Right renal pelvis (tissue), 4 donors: ENCODE measurements around the gene CYGB. TPM values are rescaled to one million over a fixed set of nuclear protein-coding genes. Genes with fewer than 3 reads are reported as not detected.

Experiments used
- DNase-seq, 4 donors: peaks; one replicate each; pipeline ENCODE4 v3.0.0-alpha.2; 2013; ENCODE audit warnings: low read depth in 4 of 4, low spot score in 3 of 4, missing footprints in 1 of 4
- polyA plus RNA-seq, 4 donors: library from polyadenylated mRNA; unstranded; fragments of 120-200 nt; gene quantifications; one replicate each; pipeline ENCODE4 v1.2.1, GENCODE V29; 2013; ENCODE audit not compliant: insufficient read length in 4 of 4

The CYGB gene
- 10 to 100 TPM; 15.1 to 17.4 (median 15.4) TPM for polyA plus RNA-seq

GRCh38 chr17:76537578-76538280 is at the start of gene CYGB:
CYGB (minus strand) TSS chr17:76537709; CDS start chr17:76537542, 167 bp downstream.
- DNase-seq, result no peak

- DNase-seq, result no peak
These were observed 49.4 kb upstream of the CYGB start for GRCh38 chr17:76586741-76587487.

GRCh38 chr17:76585649-76586593 is 48.4 kb upstream of the CYGB start, which contains the start of gene ST6GALNAC2:
ST6GALNAC2 (minus strand) TSS chr17:76585860; CDS start chr17:76585808, 52 bp downstream.
- no peak for DNase-seq

DNA sequence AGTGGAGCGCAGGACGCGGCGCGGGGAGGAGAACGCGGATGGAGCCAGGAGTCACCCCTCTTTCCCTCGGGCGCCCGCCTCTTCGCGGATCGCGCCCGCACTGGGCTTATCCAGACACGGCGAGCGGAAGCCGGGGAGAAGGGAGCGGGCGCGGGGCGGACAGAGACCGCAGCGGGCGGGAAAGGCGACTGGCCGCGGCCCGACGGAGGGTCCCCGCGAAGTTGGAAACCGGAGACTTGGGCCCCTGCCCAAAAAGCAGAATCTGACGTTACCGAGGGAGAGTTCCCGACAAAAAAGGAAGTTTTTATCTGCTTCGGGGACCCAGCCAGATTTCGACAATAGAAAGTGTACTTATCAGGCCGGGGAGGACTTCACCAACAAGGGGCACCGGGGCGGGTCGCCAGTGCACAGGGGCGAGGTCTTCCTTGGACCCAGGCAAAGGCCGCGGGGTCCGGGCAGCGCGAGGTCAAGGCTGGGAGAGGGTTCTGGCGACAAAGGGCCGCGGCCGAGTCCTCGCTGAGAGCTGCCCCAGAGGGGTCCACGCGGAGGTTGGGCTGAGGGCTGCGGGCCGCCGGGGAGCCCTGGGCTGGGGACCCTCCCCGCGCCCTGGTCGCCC is 47.6 kb upstream of the CYGB start:
- DNase-seq, result no peak

GRCh38 chr17:76584427-76585032 is 47.0 kb upstream of the CYGB start:
- no peak for DNase-seq

GRCh38 chr17:76582660-76583059 is 45.2 kb upstream of the CYGB start:
- DNase-seq, result no peak

- DNase-seq, result no peak
These were observed 44.0 kb upstream of the CYGB start for GRCh38 chr17:76581515-76581914.

DNA sequence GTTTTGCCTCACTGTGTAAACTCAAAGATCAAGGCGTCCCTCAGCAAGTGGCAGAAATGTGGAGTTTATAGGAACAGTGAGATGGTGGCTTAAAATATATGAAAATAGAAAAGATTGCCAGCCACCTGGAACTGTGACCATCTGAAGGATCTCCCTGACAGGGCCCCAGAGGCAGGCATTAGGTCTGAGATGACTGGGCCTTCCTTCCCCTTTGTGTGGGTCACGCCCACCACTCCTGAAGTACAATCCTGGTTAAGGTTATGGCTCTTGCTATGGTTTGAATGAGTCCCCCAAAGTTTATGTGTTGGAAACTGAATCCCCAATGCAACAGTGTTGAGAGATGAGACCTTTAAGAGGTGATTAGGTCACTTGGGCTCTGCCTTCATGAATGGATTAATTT is 41.8 kb upstream of the CYGB start:
- no peak for DNase-seq

- no peak for DNase-seq
These were observed 40.9 kb upstream of the CYGB start for GRCh38 chr17:76578376-76578775.

DNA sequence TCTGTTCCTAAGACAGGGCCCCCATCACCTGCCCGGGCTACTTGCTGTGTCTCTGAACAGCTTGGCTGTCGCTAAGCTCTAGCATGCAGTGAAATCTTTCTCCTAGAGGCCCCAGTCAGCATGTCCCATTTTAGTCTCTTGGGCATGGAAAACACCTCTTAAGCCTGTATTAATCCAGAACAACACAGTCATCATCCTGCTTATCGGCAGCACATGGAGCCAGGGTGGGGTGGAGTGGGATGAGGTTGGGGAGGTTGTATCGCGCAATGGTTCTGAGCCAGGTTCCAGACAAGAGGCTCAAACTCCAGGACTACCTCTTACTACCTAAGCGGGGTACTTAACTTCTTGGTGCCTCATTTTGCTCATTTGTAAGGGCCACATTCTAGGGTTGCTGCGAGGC is 40.4 kb upstream of the CYGB start:
- DNase-seq, result no peak

DNA sequence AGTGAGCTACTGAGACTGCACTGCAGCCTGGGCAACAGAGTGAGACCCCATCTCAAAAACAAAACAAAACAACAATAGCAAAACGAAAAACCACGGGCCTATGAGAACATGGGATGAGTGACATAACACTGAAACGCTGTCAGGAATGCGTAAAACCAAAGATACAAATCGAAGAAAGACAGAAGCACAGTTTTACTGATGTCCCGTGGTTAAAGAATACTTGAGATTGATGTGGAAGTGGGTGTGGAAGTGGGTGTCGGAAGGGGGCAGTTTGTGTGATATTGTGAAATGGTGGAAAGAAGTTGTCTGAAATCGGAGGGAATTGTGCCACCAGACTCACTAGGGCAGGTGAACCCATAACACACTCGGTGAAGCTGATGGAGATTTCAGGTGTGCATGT is 38.7 kb upstream of the CYGB start:
- DNase-seq, result no peak

DNA sequence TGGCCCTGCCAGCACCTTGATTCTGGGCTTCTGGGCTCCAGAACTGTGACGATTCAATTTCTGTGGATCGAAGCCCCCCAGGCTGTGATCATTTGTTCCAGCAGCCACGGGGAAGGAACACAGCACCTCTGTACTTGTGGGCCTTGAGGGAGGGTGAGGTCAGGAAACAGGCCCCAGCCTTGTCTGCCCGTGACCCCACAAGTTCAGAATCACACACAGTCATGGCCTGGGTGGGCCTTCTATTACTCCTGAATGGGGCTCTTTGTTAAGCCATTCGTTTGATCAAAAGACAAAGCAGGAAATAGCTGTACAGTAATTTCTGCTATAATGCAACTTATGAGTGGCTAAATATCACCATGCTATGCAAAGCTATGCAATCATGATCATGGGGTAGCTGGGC is 38.1 kb upstream of the CYGB start:
- no peak for DNase-seq

DNA sequence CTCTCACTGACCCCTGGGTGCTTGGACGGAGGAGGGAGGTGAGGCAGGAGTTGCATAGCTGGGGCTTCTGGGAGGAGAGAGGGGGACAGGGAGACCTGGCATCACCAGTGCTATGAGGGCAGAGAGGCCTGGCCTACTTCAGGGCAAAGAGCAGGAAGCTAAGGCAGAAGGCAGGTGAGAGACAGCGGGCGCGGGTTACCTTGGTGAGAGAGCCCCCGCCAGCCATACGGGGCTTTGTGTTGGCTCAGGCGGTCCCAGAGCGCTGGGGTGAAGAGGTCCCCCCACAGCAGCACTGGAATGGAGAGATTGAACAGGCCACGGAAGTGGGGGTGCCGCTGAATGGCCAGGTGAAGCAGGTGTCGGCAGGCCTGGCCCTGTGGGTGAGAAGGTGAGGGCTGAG is 36.7 kb upstream of the CYGB start:
- DNase-seq, result no peak

DNA sequence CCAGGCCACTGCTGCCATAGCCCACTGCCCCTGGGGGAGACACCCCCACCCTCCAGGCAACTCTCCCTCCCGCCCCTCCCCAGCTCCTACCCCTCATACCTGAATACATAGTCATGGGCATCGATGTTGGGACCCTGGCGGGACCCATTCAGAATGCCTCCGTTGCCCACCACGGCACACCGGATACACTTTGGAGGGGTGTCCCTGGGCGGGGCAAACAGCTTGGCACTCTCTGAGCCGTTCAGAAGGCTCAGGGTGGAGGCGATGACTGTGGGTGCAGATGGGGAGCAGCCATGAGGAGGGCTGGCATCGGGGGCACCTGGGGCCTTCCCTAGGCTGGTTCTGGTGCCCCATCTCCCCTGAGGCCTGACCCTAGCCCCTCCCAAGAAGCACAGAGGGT is 35.6 kb upstream of the CYGB start:
- DNase-seq, result no peak

DNA sequence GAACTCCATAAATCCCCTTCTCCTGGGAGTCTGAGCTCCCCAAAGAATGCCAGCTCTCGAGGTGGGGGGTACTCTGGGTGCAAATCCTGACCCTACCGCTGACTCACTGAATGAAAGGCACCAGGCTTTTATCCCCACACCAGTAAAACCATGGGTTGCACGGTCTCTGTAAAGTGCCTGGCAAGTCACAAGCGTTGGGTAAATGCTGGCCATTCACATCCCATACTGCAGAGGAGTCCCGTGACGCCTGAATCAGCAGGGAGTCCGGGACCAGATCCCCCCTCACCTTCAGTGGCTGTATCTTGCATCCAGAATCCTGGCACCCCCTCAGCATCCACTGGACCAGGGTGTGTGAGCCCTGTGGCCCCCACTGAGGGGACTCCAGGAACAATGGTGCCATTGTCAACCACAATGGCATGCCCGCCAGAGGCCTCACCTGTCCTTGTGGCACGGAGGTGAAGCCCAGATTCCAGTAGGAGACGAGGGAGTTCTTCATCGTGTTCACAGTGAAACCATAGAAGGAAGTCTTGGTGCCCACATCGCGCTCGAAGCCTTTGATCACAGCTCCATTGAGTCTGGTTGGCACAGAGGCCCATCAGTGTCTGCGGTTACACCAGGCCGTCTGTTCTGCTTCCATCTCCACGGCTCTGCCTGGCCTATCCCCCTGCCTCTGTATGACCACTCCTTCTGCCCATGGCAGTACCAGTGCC is 34.8 kb upstream of the CYGB start:
- DNase-seq, result no peak

DNA sequence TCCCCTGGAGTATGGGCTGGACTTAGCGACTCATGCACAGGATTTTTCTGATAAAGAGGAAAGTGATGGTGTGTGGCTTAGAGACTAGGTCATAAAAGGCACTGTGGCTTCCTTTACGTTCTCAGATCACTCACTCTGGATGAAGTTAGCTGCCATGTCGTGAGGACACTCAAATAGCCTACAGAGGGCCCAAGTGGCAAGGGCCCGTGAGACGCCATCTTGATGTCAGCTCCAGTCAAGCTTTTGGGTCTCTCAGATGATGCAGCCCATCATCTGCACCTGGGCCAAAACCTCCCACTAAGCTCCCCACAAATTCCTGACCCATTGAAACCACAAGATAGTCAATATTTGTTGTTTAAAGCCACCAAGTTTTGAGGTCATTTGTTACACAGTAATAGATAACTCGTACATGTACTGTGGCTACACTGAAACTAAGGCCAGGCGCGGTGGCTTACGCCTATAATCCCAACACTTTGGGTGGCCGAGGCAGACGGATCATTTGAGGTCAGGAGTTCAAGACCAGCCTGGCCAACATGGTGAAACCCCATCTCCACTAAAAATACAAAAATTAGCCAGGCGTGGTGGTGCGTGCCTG is 33.5 kb upstream of the CYGB start:
- DNase-seq, result no peak

DNA sequence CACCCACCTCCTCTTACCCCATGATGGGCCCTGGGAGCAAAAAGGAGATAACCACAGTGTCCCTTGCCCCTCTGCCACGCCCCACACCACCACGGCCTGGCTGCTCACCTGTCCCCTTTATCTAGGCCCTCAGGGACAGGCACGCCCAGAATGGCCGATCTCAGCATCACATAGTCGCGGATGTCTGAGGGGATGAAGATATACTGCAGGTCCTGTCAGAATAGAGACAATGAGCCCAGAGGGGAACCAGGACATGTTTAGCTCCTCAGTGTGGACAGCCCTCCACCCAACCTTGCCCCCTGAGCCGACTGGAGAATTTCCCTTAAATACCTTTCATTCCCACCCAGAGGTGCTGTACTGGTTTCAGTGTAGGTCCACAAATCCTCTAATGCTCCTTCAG is 32.9 kb upstream of the CYGB start:
- DNase-seq, result no peak

GRCh38 chr17:76569607-76570279 is 32.2 kb upstream of the CYGB start:
- DNase-seq, result no peak

GRCh38 chr17:76568811-76569221 is 31.3 kb upstream of the CYGB start:
- DNase-seq, result no peak
